GM12878 (cell line): ENCODE data around the gene GCNT2. TPM values are rescaled to one million over a fixed set of nuclear protein-coding genes. Genes with fewer than 3 reads are reported as not detected.

Experiments
- ATAC-seq: fragments of 200-7000 bp; cut with Tn5 transposase; 3 replicates; pipeline ENCODE4 v1.9.1; 2020; ENCODE audit warnings: mild to moderate bottlenecking, moderate library complexity
- BruUV-seq: library from RNA; stranded (reverse); fragments of 400-500 nt; replicated peaks from 2 replicates; lab custom pipeline; 2021; lab: Mats Ljungman, UMichigan
- CTCF ChIA-PET: fragments of 300-600 bp; sonication (Branson Sonifier 250); formaldehyde crosslinking; extraction: SDS; loops from one replicate; lab custom pipeline; 2021; ENCODE audit warnings: inconsistent platforms; lab: Yijun Ruan, JAX
- POLR2A ChIA-PET: fragments of 350-600 bp; formaldehyde crosslinking; extraction: SDS; loops from one replicate; lab custom pipeline; 2021; ENCODE audit warnings: inconsistent platforms; lab: Charles Lee
- RAD21 ChIA-PET: fragments of 300-600 bp; sonication (Branson Sonifier 250); formaldehyde crosslinking; loops from one replicate; lab custom pipeline; 2023; ENCODE audit warnings: antibody characterized with exemption; ENCODE audit not compliant: unreplicated experiment; lab: Charles Lee
- SMC1A ChIA-PET: fragments of 300-600 bp; sonication (Branson Sonifier 250); formaldehyde crosslinking; loops from one replicate; lab custom pipeline; 2023; ENCODE audit not compliant: unreplicated experiment, uncharacterized antibody; lab: Charles Lee
- DNase-seq: peaks from one replicate; pipeline ENCODE4 v3.0.0-alpha.2; 2011; ENCODE audit warnings: low read depth, low spot score
- FAIRE-seq: peaks from 3 replicates; lab custom pipeline; 2011; peaks lifted over from hg19 to GRCh38; lab: Jason Lieb, UNC
- H2AFZ ChIP-seq: 2 replicates; pipeline ENCODE4 v1.6.0; 2011; ENCODE audit warnings: low read depth, low read length, control low read depth; ENCODE audit not compliant: control insufficient read depth
- H3K27ac ChIP-seq: 2 replicates; pipeline ENCODE4 v1.5.1; 2011; ENCODE audit warnings: control low read depth; ENCODE audit not compliant: control insufficient read depth, insufficient read depth
- H3K27me3 ChIP-seq, 2 experiments: replicated peaks in 1 of 2; 2 replicates each; pipeline versions ENCODE4 v1.6.0 to v1.6.1; 2011; ENCODE audit warnings: low read length in 1 of 2; ENCODE audit not compliant: control insufficient read depth in 2 of 2, insufficient read depth in 2 of 2
- H3K36me3 ChIP-seq, 2 experiments: 2 replicates each; pipeline ENCODE4 v1.5.1; 2011; ENCODE audit warnings: low read length in 1 of 2; ENCODE audit not compliant: control insufficient read depth in 2 of 2, insufficient read depth in 2 of 2
- H3K4me1 ChIP-seq: 2 replicates; pipeline ENCODE4 v1.6.1; 2011; ENCODE audit warnings: mild to moderate bottlenecking, low read length, moderate library complexity, mixed read lengths; ENCODE audit not compliant: control insufficient read depth, insufficient read depth
- H3K4me2 ChIP-seq: 2 replicates; pipeline ENCODE4 v1.6.0; 2011; ENCODE audit warnings: control low read depth; ENCODE audit not compliant: control insufficient read depth, insufficient read depth
- H3K4me3 ChIP-seq: fragments of 200-600 bp; sonication (generic); 2 replicates; pipeline ENCODE4 v1.5.1; 2016
- H3K79me2 ChIP-seq: 2 replicates; pipeline ENCODE4 v1.6.0; 2011; ENCODE audit warnings: low read length; ENCODE audit not compliant: control insufficient read depth, insufficient read depth
- H3K9ac ChIP-seq: 2 replicates; pipeline ENCODE4 v1.8.0; 2011; ENCODE audit warnings: low read length, control low read depth, mixed read lengths; ENCODE audit not compliant: control insufficient read depth, insufficient read depth
- H3K9me3 ChIP-seq: replicated peaks from 3 replicates; pipeline ENCODE4 v1.5.1; 2011; ENCODE audit warnings: mild to moderate bottlenecking, low read length; ENCODE audit not compliant: control insufficient read depth, insufficient read depth
- H4K20me1 ChIP-seq: 2 replicates; pipeline ENCODE4 v1.6.0; 2011; ENCODE audit not compliant: control insufficient read depth, insufficient read depth
- BACH1 ChIP-seq: fragments of 450-650 bp; IDR thresholded peaks from 2 replicates; pipeline ENCODE4 v1.6.1; 2017; ENCODE audit warnings: mild to moderate bottlenecking, borderline replicate concordance
- CREB1 ChIP-seq: IDR thresholded peaks from 2 replicates; pipeline ENCODE4 v1.6.1; 2012; ENCODE audit warnings: low read depth, mild to moderate bottlenecking, inconsistent platforms
- FOXK2 ChIP-seq: fragments of 450-650 bp; IDR thresholded peaks from 2 replicates; pipeline ENCODE4 v1.6.1; 2017; ENCODE audit warnings: mild to moderate bottlenecking, moderate library complexity
- MXI1 ChIP-seq: fragments of 150-350 bp; IDR thresholded peaks from 2 replicates; pipeline ENCODE4 v1.6.1; 2011; ENCODE audit warnings: low read depth, mild to moderate bottlenecking, inconsistent platforms, low read length, improper control_type of control experiment
- NFIC ChIP-seq: IDR thresholded peaks from 2 replicates; pipeline ENCODE4 v1.6.1; 2012; ENCODE audit warnings: low read depth, mild to moderate bottlenecking, inconsistent platforms, low read length, moderate library complexity
- RBBP5 ChIP-seq: fragments of 200-600 bp; sonication (generic); conservative IDR thresholded peaks from 2 replicates; pipeline ENCODE4 v1.6.1; 2016
- ZNF24 ChIP-seq: fragments of 450-650 bp; IDR thresholded peaks from 2 replicates; pipeline ENCODE4 v1.6.1; 2017; ENCODE audit warnings: antibody characterized with exemption, mild to moderate bottlenecking
- WGBS: methylation state at CpG from one replicate; pipeline ENCODE4 v1.1.6; 2016; ENCODE audit warnings: low lambda C conversion rate; ENCODE audit not compliant: insufficient replicate concordance, insufficient coverage; ENCODE audit errors: missing lambda C conversion rate; 5-methylcytosine and 5-hydroxymethylcytosine counted together
- in situ Hi-C: fragments of 300-500 bp; cut with MboI; formaldehyde crosslinking; loops from 9 replicates; pipeline ENCODE4 v1.14.3; 2018; ENCODE audit warnings: mixed read lengths
- intact Hi-C: fragments of 100-400 bp; cut with micrococcal nuclease; formaldehyde crosslinking; loops from one replicate; pipeline ENCODE4 v1.14.2; 2022; ENCODE audit not compliant: unreplicated experiment
- polyA plus RNA-seq, 11 experiments: library from polyadenylated mRNA; depleted of rRNA in 4 of 11; unstranded in 6 of 11; stranded (reverse) in 5 of 11; fragments of >200 nt; fragmentation: Nextera tagmentation in 4 of 11; fragmentation: Illumina TruSeq in 1 of 11; extraction: Ambion mirVana in 4 of 11; extraction: Trizol in 1 of 11; gene quantifications; 1 replicate in 1 of 11; 2 replicates in 10 of 11; pipeline versions ENCODE4 v1.2.1 to v1.2.3, GENCODE V29; 2011 to 2016; ENCODE audit warnings: inconsistent platforms in 2 of 11, missing spikeins in 2 of 11, low read depth in 1 of 11
- total RNA-seq, 4 experiments: library from RNA; depleted of rRNA in 3 of 4; stranded (reverse); fragments of >200 nt in 3 of 4; fragmentation: Illumina TruSeq in 1 of 4; extraction: Trizol in 1 of 4; gene quantifications; 2 replicates each; pipeline versions ENCODE4 v1.2.1 to v1.2.3, GENCODE V29; 2013 to 2021
- TF ChIP-seq, protein P1 (sequence below): fragments of 450-650 bp; IDR thresholded peaks from 2 replicates; pipeline ENCODE4 v1.6.1; 2016; ENCODE audit warnings: mild to moderate bottlenecking
- TF ChIP-seq, protein P2 (sequence below): fragments of 450-650 bp; IDR thresholded peaks from 2 replicates; pipeline ENCODE4 v1.6.1; 2014; ENCODE audit warnings: mild to moderate bottlenecking
- TF ChIP-seq, protein P3 (sequence below): IDR thresholded peaks from 2 replicates; pipeline ENCODE4 v1.6.1; 2012; ENCODE audit warnings: improper control_type of control experiment, low read depth, low read length; ENCODE audit not compliant: insufficient replicate concordance

The GCNT2 gene
- total and polyA plus RNA-seq, 10 of the 15 experiments (the other 5 are each of a cell fraction or from before 2014, with no cell fraction given) = 5.0 to 21.6 (median 11.9) TPM

DNA sequence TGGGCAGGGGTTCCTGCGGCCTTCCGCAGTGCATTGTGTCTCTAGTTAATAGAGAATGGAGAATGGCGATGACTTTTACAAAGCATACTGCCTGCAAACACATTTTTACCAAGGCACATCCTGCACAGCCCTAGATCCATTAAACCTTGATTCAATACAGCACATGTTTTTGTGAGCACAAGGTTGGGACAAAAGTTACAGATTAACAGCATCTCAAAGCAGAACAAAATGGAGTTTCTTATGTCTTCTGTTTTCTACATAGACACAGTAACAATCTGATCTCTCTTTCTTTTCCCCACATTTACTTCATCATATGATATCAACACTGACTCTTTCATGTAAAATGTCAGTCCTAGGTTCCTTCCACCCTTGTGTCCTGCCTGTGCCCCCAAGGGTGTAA is 63.5 kb downstream of the GCNT2 start:
- no peak overlapping the region for H3K4me2 ChIP-seq
- no peaks in the 10 kb centered on the region; the same call in 1 of the 2 replicates for H4K20me1 ChIP-seq
- H3K9me3 ChIP-seq = no peaks in the 10 kb centered on the region
- no peak overlapping the region for H3K9ac ChIP-seq
- H3K36me3 ChIP-seq = peaks cover 0 to 11% of the 10 kb centered on the region in 2 experiments; a peak in 2 of 4 replicates
- WGBS = 100% methylated on average over 3 of the region's 3 CpGs
- no peak overlapping the region for H3K4me3 ChIP-seq
- in situ Hi-C loops = no loop called here
- TF ChIP-seq, protein P1, sequence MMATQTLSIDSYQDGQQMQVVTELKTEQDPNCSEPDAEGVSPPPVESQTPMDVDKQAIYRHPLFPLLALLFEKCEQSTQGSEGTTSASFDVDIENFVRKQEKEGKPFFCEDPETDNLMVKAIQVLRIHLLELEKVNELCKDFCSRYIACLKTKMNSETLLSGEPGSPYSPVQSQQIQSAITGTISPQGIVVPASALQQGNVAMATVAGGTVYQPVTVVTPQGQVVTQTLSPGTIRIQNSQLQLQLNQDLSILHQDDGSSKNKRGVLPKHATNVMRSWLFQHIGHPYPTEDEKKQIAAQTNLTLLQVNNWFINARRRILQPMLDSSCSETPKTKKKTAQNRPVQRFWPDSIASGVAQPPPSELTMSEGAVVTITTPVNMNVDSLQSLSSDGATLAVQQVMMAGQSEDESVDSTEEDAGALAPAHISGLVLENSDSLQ = no peak
- FAIRE-seq (no peak), ATAC-seq (no peak), DNase-seq (no peak)
- intact Hi-C loops = no loop called here
- peaks cover 6% of the 10 kb centered on the region for H3K79me2 ChIP-seq
- ChIA-PET CTCF (no interaction called here), RAD21 (no interaction called here), POLR2A (no interaction called here), SMC1A (no interaction called here)
- no peaks in the 10 kb centered on the region for H3K4me1 ChIP-seq
- H2AFZ ChIP-seq = no peak overlapping the region
- no peaks in the 10 kb centered on the region for H3K27me3 ChIP-seq
- no peak overlapping the region for H3K27ac ChIP-seq
- BruUV-seq = no TSS peak

DNA sequence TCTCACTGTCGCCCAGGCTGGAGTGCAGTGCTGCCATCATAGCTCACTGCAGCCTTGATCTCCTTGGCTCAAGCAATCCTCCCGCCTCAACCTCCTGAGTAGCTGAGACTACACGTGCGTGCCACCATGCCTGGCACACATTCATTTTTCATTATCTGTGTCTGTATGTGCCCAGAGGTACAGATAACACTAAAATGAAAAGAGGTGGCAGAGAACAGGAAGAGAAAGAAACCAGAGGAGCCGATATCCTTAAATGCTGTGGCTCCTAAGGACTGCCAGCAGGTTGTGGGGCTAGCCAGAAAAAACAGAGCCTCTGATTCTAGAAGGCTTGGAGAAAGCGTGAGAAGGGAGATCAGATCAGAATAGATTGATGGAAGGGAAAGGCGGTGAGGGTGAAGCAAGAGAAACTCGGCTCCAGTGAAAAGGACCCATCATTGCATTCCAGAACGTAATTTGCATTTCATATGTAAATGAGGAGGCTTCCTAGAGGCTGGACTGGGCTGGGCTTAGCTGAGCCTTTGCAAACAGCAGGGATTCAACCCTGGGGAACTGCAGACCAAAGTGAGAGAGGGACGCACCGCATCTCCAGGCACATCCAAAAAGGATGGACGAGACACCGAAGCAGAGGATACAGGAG is 64.2 kb downstream of the GCNT2 start:
- Histone ChIP-seq H3K4me3 (no peak overlapping the region), H2AFZ (no peak overlapping the region), H3K9ac (no peak overlapping the region), H3K27me3 (no peaks in the 10 kb centered on the region), H3K4me1 (no peaks in the 10 kb centered on the region), H4K20me1 (no peaks in the 10 kb centered on the region; the same call in 1 of the 2 replicates), H3K79me2 (peaks cover 6% of the 10 kb centered on the region), H3K4me2 (no peak overlapping the region), H3K36me3 (peaks cover 0 to 9% of the 10 kb centered on the region in 2 experiments; a peak in 2 of 4 replicates), H3K27ac (no peak overlapping the region), H3K9me3 (no peaks in the 10 kb centered on the region)
- CTCF ChIA-PET = no interaction called here
- RAD21 ChIA-PET = no interaction called here
- no TSS peak for BruUV-seq
- SMC1A ChIA-PET = no interaction called here
- in situ Hi-C loops = no loop called here
- POLR2A ChIA-PET = no interaction called here
- DNase-seq (no peak), FAIRE-seq (no peak), ATAC-seq (no peak)
- intact Hi-C loops = no loop called here
- 84% methylated on average over 13 of the region's 13 CpGs for WGBS
- TF ChIP-seq BACH1 (no peak), MXI1 (no peak), NFIC (no peak), FOXK2 (no peak), CREB1 (no peak), RBBP5 (no peak), ZNF24 (no peak)
- TF ChIP-seq, protein P2, sequence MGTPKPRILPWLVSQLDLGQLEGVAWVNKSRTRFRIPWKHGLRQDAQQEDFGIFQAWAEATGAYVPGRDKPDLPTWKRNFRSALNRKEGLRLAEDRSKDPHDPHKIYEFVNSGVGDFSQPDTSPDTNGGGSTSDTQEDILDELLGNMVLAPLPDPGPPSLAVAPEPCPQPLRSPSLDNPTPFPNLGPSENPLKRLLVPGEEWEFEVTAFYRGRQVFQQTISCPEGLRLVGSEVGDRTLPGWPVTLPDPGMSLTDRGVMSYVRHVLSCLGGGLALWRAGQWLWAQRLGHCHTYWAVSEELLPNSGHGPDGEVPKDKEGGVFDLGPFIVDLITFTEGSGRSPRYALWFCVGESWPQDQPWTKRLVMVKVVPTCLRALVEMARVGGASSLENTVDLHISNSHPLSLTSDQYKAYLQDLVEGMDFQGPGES = no peak
- TF ChIP-seq, protein P3, sequence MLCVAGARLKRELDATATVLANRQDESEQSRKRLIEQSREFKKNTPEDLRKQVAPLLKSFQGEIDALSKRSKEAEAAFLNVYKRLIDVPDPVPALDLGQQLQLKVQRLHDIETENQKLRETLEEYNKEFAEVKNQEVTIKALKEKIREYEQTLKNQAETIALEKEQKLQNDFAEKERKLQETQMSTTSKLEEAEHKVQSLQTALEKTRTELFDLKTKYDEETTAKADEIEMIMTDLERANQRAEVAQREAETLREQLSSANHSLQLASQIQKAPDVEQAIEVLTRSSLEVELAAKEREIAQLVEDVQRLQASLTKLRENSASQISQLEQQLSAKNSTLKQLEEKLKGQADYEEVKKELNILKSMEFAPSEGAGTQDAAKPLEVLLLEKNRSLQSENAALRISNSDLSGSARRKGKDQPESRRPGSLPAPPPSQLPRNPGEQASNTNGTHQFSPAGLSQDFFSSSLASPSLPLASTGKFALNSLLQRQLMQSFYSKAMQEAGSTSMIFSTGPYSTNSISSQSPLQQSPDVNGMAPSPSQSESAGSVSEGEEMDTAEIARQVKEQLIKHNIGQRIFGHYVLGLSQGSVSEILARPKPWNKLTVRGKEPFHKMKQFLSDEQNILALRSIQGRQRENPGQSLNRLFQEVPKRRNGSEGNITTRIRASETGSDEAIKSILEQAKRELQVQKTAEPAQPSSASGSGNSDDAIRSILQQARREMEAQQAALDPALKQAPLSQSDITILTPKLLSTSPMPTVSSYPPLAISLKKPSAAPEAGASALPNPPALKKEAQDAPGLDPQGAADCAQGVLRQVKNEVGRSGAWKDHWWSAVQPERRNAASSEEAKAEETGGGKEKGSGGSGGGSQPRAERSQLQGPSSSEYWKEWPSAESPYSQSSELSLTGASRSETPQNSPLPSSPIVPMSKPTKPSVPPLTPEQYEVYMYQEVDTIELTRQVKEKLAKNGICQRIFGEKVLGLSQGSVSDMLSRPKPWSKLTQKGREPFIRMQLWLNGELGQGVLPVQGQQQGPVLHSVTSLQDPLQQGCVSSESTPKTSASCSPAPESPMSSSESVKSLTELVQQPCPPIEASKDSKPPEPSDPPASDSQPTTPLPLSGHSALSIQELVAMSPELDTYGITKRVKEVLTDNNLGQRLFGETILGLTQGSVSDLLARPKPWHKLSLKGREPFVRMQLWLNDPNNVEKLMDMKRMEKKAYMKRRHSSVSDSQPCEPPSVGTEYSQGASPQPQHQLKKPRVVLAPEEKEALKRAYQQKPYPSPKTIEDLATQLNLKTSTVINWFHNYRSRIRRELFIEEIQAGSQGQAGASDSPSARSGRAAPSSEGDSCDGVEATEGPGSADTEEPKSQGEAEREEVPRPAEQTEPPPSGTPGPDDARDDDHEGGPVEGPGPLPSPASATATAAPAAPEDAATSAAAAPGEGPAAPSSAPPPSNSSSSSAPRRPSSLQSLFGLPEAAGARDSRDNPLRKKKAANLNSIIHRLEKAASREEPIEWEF = no peak
